GM12878 (cell line): ENCODE results near the gene LTK. TPM values are rescaled to one million over a fixed set of nuclear protein-coding genes. Genes with fewer than 3 reads are reported as not detected.

Experiments used
- ATAC-seq: fragments of 200-7000 bp; cut with Tn5 transposase; 3 replicates; pipeline ENCODE4 v1.9.1; 2020; ENCODE audit warnings: mild to moderate bottlenecking, moderate library complexity
- BruUV-seq: library from RNA; stranded (reverse); fragments of 400-500 nt; replicated peaks from 2 replicates; lab custom pipeline; 2021; lab: Mats Ljungman, UMichigan
- CTCF ChIA-PET: fragments of 300-600 bp; sonication (Branson Sonifier 250); formaldehyde crosslinking; extraction: SDS; loops from one replicate; lab custom pipeline; 2021; ENCODE audit warnings: inconsistent platforms; lab: Yijun Ruan, JAX
- POLR2A ChIA-PET: fragments of 350-600 bp; formaldehyde crosslinking; extraction: SDS; loops from one replicate; lab custom pipeline; 2021; ENCODE audit warnings: inconsistent platforms; lab: Charles Lee
- RAD21 ChIA-PET: fragments of 300-600 bp; sonication (Branson Sonifier 250); formaldehyde crosslinking; loops from one replicate; lab custom pipeline; 2023; ENCODE audit warnings: antibody characterized with exemption; ENCODE audit not compliant: unreplicated experiment; lab: Charles Lee
- SMC1A ChIA-PET: fragments of 300-600 bp; sonication (Branson Sonifier 250); formaldehyde crosslinking; loops from one replicate; lab custom pipeline; 2023; ENCODE audit not compliant: unreplicated experiment, uncharacterized antibody; lab: Charles Lee
- DNase-seq: peaks from one replicate; pipeline ENCODE4 v3.0.0-alpha.2; 2011; ENCODE audit warnings: low read depth, low spot score
- FAIRE-seq: peaks from 3 replicates; lab custom pipeline; 2011; peaks lifted over from hg19 to GRCh38; lab: Jason Lieb, UNC
- H2AFZ ChIP-seq: 2 replicates; pipeline ENCODE4 v1.6.0; 2011; ENCODE audit warnings: low read depth, low read length, control low read depth; ENCODE audit not compliant: control insufficient read depth
- H3K27ac ChIP-seq: 2 replicates; pipeline ENCODE4 v1.5.1; 2011; ENCODE audit warnings: control low read depth; ENCODE audit not compliant: control insufficient read depth, insufficient read depth
- H3K27me3 ChIP-seq, 2 experiments: replicated peaks in 1 of 2; 2 replicates each; pipeline versions ENCODE4 v1.6.0 to v1.6.1; 2011; ENCODE audit warnings: low read length in 1 of 2; ENCODE audit not compliant: control insufficient read depth in 2 of 2, insufficient read depth in 2 of 2
- H3K36me3 ChIP-seq, 2 experiments: 2 replicates each; pipeline ENCODE4 v1.5.1; 2011; ENCODE audit warnings: low read length in 1 of 2; ENCODE audit not compliant: control insufficient read depth in 2 of 2, insufficient read depth in 2 of 2
- H3K4me1 ChIP-seq: 2 replicates; pipeline ENCODE4 v1.6.1; 2011; ENCODE audit warnings: mild to moderate bottlenecking, low read length, moderate library complexity, mixed read lengths; ENCODE audit not compliant: control insufficient read depth, insufficient read depth
- H3K4me2 ChIP-seq: 2 replicates; pipeline ENCODE4 v1.6.0; 2011; ENCODE audit warnings: control low read depth; ENCODE audit not compliant: control insufficient read depth, insufficient read depth
- H3K4me3 ChIP-seq: fragments of 200-600 bp; sonication (generic); 2 replicates; pipeline ENCODE4 v1.5.1; 2016
- H3K79me2 ChIP-seq: 2 replicates; pipeline ENCODE4 v1.6.0; 2011; ENCODE audit warnings: low read length; ENCODE audit not compliant: control insufficient read depth, insufficient read depth
- H3K9ac ChIP-seq: 2 replicates; pipeline ENCODE4 v1.8.0; 2011; ENCODE audit warnings: low read length, control low read depth, mixed read lengths; ENCODE audit not compliant: control insufficient read depth, insufficient read depth
- H3K9me3 ChIP-seq: replicated peaks from 3 replicates; pipeline ENCODE4 v1.5.1; 2011; ENCODE audit warnings: mild to moderate bottlenecking, low read length; ENCODE audit not compliant: control insufficient read depth, insufficient read depth
- H4K20me1 ChIP-seq: 2 replicates; pipeline ENCODE4 v1.6.0; 2011; ENCODE audit not compliant: control insufficient read depth, insufficient read depth
- EED ChIP-seq: sonication (generic); IDR thresholded peaks from 2 replicates; pipeline ENCODE4 v1.6.1; 2016; ENCODE audit warnings: antibody characterized with exemption, low read depth
- RAD21 ChIP-seq: IDR thresholded peaks from 2 replicates; pipeline ENCODE4 v1.6.1; 2011; ENCODE audit warnings: mild to moderate bottlenecking, low read depth, low read length, moderate library complexity; ENCODE audit not compliant: insufficient read depth
- WGBS: methylation state at CpG from one replicate; pipeline ENCODE4 v1.1.6; 2016; ENCODE audit warnings: low lambda C conversion rate; ENCODE audit not compliant: insufficient replicate concordance, insufficient coverage; ENCODE audit errors: missing lambda C conversion rate; 5-methylcytosine and 5-hydroxymethylcytosine counted together
- in situ Hi-C: fragments of 300-500 bp; cut with MboI; formaldehyde crosslinking; loops from 9 replicates; pipeline ENCODE4 v1.14.3; 2018; ENCODE audit warnings: mixed read lengths
- intact Hi-C: fragments of 100-400 bp; cut with micrococcal nuclease; formaldehyde crosslinking; loops from one replicate; pipeline ENCODE4 v1.14.2; 2022; ENCODE audit not compliant: unreplicated experiment
- polyA plus RNA-seq, 11 experiments: library from polyadenylated mRNA; depleted of rRNA in 4 of 11; unstranded in 6 of 11; stranded (reverse) in 5 of 11; fragments of >200 nt; fragmentation: Nextera tagmentation in 4 of 11; fragmentation: Illumina TruSeq in 1 of 11; extraction: Ambion mirVana in 4 of 11; extraction: Trizol in 1 of 11; gene quantifications; 1 replicate in 1 of 11; 2 replicates in 10 of 11; pipeline versions ENCODE4 v1.2.1 to v1.2.3, GENCODE V29; 2011 to 2016; ENCODE audit warnings: inconsistent platforms in 2 of 11, missing spikeins in 2 of 11, low read depth in 1 of 11
- total RNA-seq, 4 experiments: library from RNA; depleted of rRNA in 3 of 4; stranded (reverse); fragments of >200 nt in 3 of 4; fragmentation: Illumina TruSeq in 1 of 4; extraction: Trizol in 1 of 4; gene quantifications; 2 replicates each; pipeline versions ENCODE4 v1.2.1 to v1.2.3, GENCODE V29; 2013 to 2021

The LTK gene
- total and polyA plus RNA-seq, 10 of the 15 experiments (the other 5 are each of a cell fraction or from before 2014, with no cell fraction given) = 0.07 to 0.80 (median 0.20) TPM; not detected in 1

DNA sequence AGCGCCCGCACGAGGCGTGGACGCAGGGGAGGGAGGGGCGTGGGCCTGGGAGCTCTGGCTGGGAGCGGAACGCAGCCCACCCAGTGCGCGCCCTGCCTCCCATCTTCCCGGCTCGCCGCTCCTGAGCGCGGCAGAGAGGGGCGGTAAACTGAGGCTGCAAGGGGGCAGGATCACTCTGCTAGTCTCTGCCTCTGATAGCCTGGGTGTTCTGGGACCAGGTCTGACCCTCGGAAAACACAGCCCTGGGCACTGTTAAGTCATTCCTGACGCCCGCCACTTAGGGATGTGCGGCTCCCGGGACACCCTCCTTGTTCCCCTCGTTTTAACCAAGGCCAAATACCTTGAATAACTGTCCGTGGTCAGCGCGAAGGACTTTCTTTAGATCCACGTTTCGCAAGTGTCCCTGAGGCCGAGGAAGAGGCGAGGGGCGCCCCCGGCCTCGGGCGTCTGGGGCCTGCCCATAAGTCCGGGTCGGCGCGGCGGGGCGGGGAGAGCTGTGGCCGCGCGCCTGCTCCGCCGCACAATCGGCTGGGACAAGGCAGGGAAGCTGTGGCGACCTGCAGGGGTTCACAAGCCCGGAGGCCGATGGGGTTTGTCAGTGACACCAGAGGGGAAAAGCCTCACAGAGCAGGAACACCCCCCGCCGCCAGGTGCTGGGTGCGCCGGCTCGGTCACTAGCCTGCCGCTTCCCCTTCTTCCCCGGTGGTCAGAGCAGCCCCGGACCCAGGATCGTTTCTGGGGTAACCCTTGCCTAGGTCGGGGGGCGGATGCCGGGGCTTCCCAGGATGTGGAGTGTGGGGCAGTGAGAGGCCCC, 18.5 kb downstream of the LTK start:
- H3K27me3 ChIP-seq = peaks cover 7 to 8% of the 10 kb centered on the region in 2 experiments; a peak in 3 of 4 replicates
- no peaks in the 10 kb centered on the region for H3K79me2 ChIP-seq
- H3K9me3 ChIP-seq = no peaks in the 10 kb centered on the region
- H3K27ac ChIP-seq = no peak overlapping the region
- FAIRE-seq = no peak
- H4K20me1 ChIP-seq = no peaks in the 10 kb centered on the region; the same call in 1 of the 2 replicates
- 0 out of 2 replicates have a peak, but pooled peaks have one; percentile 12 for TF ChIP-seq EED
- no peak for TF ChIP-seq RAD21
- WGBS = 3% methylated on average over 50 of the region's 60 CpGs
- H3K4me1 ChIP-seq = peaks cover 23% of the 10 kb centered on the region
- peak overlapping the region; percentile 73 for H3K4me3 ChIP-seq
- no peak for DNase-seq
- intact Hi-C loops = no loop called here
- SMC1A ChIA-PET = interaction anchor here (2.2 kb wide), 1 partner anchor 13 kb away, joined by 8 read pairs; no protein-coding TSS in a partner anchor
- H2AFZ ChIP-seq = no peak overlapping the region
- CTCF ChIA-PET = interaction anchor here (0.6 to 3.2 kb wide), 3 partner anchors 29 to 31 kb away, joined by 3 to 19 read pairs (median 5); no protein-coding TSS in a partner anchor
- no peak overlapping the region for H3K9ac ChIP-seq
- ATAC-seq = peak; percentile 27
- H3K4me2 ChIP-seq = peak overlapping the region; percentile 89
- POLR2A ChIA-PET = interaction anchor here (0.6 kb wide), 1 partner anchor 16 kb away, joined by 3 read pairs; no protein-coding TSS in a partner anchor
- RAD21 ChIA-PET = interaction anchor here (1.1 kb wide), 1 partner anchor 18 kb away, joined by 3 read pairs; the partner anchor contains the start of gene LTK
- in situ Hi-C loops = no loop called here
- no peaks in the 10 kb centered on the region for H3K36me3 ChIP-seq
- no TSS peak for BruUV-seq
